CD4-positive, alpha-beta T cell (primary cell): ENCODE data around the gene PGA5. TPM values are rescaled to one million over a fixed set of nuclear protein-coding genes. Genes with fewer than 3 reads are reported as not detected.

Experiments
- ATAC-seq: fragments of 200-7000 bp; cut with Tn5 transposase; one replicate; pipeline ENCODE4 v1.10.0; 2022; ENCODE audit warnings: mild to moderate bottlenecking; ENCODE audit not compliant: poor library complexity
- CTCF ChIA-PET: fragments of 350-600 bp; sonication (Branson Sonifier 250); formaldehyde crosslinking; loops from one replicate; lab custom pipeline; 2021; ENCODE audit warnings: antibody characterized with exemption, inconsistent platforms; lab: Charles Lee
- POLR2A ChIA-PET: fragments of 350-600 bp; sonication (Branson Sonifier 250); formaldehyde crosslinking; loops from one replicate; lab custom pipeline; 2021; ENCODE audit warnings: antibody characterized with exemption, inconsistent platforms; lab: Charles Lee
- DNase-seq, 14 experiments: peaks; one replicate each; pipeline ENCODE4 v3.0.0-alpha.2; 2013 to 2020; ENCODE audit warnings: mixed read lengths in 2 of 14
- H3K27ac ChIP-seq, 2 donors: one replicate each; pipeline versions ENCODE4 v1.5.1 to v1.7.0; 2013; ENCODE audit warnings: low read length in 2 of 2, low read depth in 1 of 2, mild to moderate bottlenecking in 1 of 2
- H3K27me3 ChIP-seq, 2 experiments: 1 replicate in 1 of 2; 2 replicates in 1 of 2; pipeline versions ENCODE4 v1.6.1 to v1.7.0; 2013; ENCODE audit warnings: low read length in 2 of 2, control low read depth in 1 of 2, mild to moderate bottlenecking in 1 of 2, moderate library complexity in 1 of 2; ENCODE audit not compliant: insufficient read depth in 2 of 2, control insufficient read depth in 1 of 2
- H3K36me3 ChIP-seq: one replicate; pipeline ENCODE4 v1.6.1; 2013; ENCODE audit warnings: low read length, control low read depth; ENCODE audit not compliant: insufficient read depth
- H3K4me1 ChIP-seq: one replicate; pipeline ENCODE4 v1.6.1; 2013; ENCODE audit warnings: low read length, control low read depth; ENCODE audit not compliant: insufficient read depth
- H3K4me3 ChIP-seq: one replicate; pipeline ENCODE4 v1.5.1; 2013; ENCODE audit warnings: mild to moderate bottlenecking, low read length, moderate library complexity
- H3K9me3 ChIP-seq, 2 experiments: 1 replicate in 1 of 2; 2 replicates in 1 of 2; pipeline versions ENCODE4 v1.6.1 to v1.7.0; 2013; ENCODE audit warnings: low read length in 2 of 2, mild to moderate bottlenecking in 2 of 2, control low read depth in 1 of 2, moderate library complexity in 1 of 2; ENCODE audit not compliant: control insufficient read depth in 1 of 2, insufficient read depth in 1 of 2
- H3K27ac Mint-ChIP-seq: one replicate; pipeline ENCODE4 v1.8.0; 2020; ENCODE audit warnings: mixed read lengths
- H3K27me3 Mint-ChIP-seq: one replicate; pipeline ENCODE4 v1.8.0; 2021; ENCODE audit warnings: mixed read lengths
- H3K36me3 Mint-ChIP-seq: one replicate; pipeline ENCODE4 v1.8.0; 2021; ENCODE audit warnings: low read depth, mixed read lengths
- H3K4me1 Mint-ChIP-seq: one replicate; pipeline ENCODE4 v1.8.0; 2021; ENCODE audit warnings: low read depth, mixed read lengths
- H3K4me3 Mint-ChIP-seq: one replicate; pipeline ENCODE4 v1.8.0; 2020; ENCODE audit warnings: mild to moderate bottlenecking, mixed read lengths
- H3K9me3 Mint-ChIP-seq: one replicate; pipeline ENCODE4 v1.8.0; 2020; ENCODE audit warnings: mixed read lengths
- CTCF ChIP-seq: fragments of 200-600 bp; IDR thresholded peaks from one replicate; pipeline ENCODE4 v1.8.0; 2022; ENCODE audit warnings: antibody characterized with exemption, mild to moderate bottlenecking
- intact Hi-C, 2 experiments: fragments of 100-400 bp; cut with DNase I in 1 of 2; cut with micrococcal nuclease in 1 of 2; formaldehyde crosslinking; loops; one replicate each; pipeline versions ENCODE4 v1.15.1 to v1.9.0; 2023 to 2025; cut with DNase I, micrococcal nuclease
- total RNA-seq, 174 experiments: library from RNA in 2 of 174; stranded (reverse) in 2 of 174; gene quantifications; one replicate each; pipeline ENCODE4 v1.2.3 and lab custom pipeline; 2021 to 2026

PGA5 gene
- total RNA-seq, 2 experiments from 2014 or later: not detected

DNA sequence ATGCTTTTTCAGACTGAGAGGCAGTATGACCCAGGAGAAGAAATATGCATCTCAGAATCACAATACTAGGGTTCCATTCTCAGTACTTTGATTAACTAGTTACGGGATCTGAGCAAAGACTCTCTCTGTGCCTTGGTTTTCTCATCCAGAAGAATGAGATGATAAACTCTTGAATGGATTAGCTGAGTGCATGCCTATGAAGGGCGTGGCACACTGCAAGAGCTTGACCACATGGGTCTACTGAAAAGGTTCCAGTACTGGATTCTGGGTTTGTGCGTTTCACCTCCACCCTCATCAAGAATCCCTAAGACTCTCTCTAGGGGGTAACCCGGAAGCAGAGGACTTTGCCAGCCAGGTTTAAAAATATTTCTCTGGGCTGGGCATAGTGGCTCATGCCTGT, 25.6 kb downstream of the PGA5 start:
- intact Hi-C loops: no loop called here
- Histone ChIP-seq H3K4me3 (no peak overlapping the region), H3K36me3 (no peaks in the 10 kb centered on the region), H3K4me1 (no peaks in the 10 kb centered on the region), H3K9me3 (no peaks in the 10 kb centered on the region), H3K27ac (no peak overlapping the region), H3K27me3 (no peaks in the 10 kb centered on the region)
- POLR2A ChIA-PET: no interaction called here
- H3K36me3 Mint-ChIP-seq: no peaks in the 10 kb centered on the region
- H3K4me3 Mint-ChIP-seq: no peak overlapping the region
- CTCF ChIA-PET: interaction anchor here (0.7 kb wide), 1 partner anchor 118 kb away, joined by 3 read pairs; no protein-coding TSS in a partner anchor
- no peak for TF ChIP-seq CTCF
- no peak for ATAC-seq
- no peaks in the 10 kb centered on the region for H3K27me3 Mint-ChIP-seq
- no peak for DNase-seq
- H3K4me1 Mint-ChIP-seq: no peaks in the 10 kb centered on the region
- H3K9me3 Mint-ChIP-seq: no peaks in the 10 kb centered on the region
- H3K27ac Mint-ChIP-seq: no peak overlapping the region

- Mint-ChIP-seq H3K27ac (no peak overlapping the region), H3K36me3 (no peaks in the 10 kb centered on the region), H3K4me3 (no peak overlapping the region), H3K27me3 (no peaks in the 10 kb centered on the region), H3K9me3 (no peaks in the 10 kb centered on the region), H3K4me1 (no peaks in the 10 kb centered on the region)
- intact Hi-C loops: no loop called here
- ATAC-seq (no peak), DNase-seq (no peak)
- CTCF ChIA-PET: no interaction called here
- H3K9me3 ChIP-seq: no peaks in the 10 kb centered on the region
- no peaks in the 10 kb centered on the region for H3K4me1 ChIP-seq
- TF ChIP-seq CTCF: no peak
- no peaks in the 10 kb centered on the region for H3K27me3 ChIP-seq
- POLR2A ChIA-PET: no interaction called here
- H3K27ac ChIP-seq: no peak overlapping the region
- no peaks in the 10 kb centered on the region for H3K36me3 ChIP-seq
- no peak overlapping the region for H3K4me3 ChIP-seq
Measured at GRCh38 chr11:61267437-61267841, 26.5 kb downstream of the PGA5 start.

DNA sequence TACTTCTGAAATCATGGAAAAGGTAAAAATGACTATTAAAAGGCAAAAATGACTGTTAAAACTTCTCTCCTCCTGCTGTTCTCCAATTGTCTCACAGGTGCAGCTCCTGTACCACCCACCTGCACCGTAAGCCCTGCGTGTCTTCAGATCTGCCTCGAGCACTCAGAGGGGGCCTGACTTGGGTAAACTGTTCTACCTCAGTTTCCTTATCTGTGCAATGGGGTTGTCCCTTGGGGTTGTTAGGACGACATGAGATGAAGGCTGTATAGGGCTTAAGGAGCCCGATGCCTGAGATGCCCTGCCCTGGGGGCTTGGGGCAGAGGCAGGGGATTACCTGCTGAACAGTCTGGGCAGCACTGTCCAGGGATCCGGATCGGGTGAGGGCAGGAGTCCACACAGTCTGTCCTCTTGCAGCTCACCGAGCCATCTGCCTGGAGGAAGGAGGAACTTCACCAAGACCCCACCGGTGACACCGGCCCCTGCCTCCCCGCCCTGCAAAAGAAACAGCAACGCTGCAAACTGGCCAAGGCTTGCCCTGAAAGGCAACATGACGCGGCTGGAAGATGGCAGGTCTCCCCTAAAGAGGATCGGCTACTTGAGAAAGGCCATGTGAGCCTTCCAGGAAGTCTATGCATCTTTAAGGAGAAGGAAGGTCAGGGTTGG, 27.7 kb downstream of the PGA5 start:
- no peak for TF ChIP-seq CTCF
- no peaks in the 10 kb centered on the region for H3K9me3 Mint-ChIP-seq
- H3K4me3 Mint-ChIP-seq: no peak overlapping the region
- H3K4me3 ChIP-seq: no peak overlapping the region
- intact Hi-C loops: no loop called here
- ChIA-PET POLR2A (no interaction called here), CTCF (no interaction called here)
- H3K27me3 Mint-ChIP-seq: no peaks in the 10 kb centered on the region
- DNase-seq (no peak), ATAC-seq (no peak)
- H3K27ac Mint-ChIP-seq: no peak overlapping the region
- no peaks in the 10 kb centered on the region for H3K36me3 ChIP-seq
- H3K4me1 ChIP-seq: no peaks in the 10 kb centered on the region
- H3K27me3 ChIP-seq: no peaks in the 10 kb centered on the region
- H3K4me1 Mint-ChIP-seq: no peaks in the 10 kb centered on the region
- H3K27ac ChIP-seq: no peak overlapping the region
- no peaks in the 10 kb centered on the region for H3K9me3 ChIP-seq
- no peaks in the 10 kb centered on the region for H3K36me3 Mint-ChIP-seq
